Omental fat pad (tissue), 4 donors: Measurements from ENCODE around the gene MT1E. TPM values are rescaled to one million over a fixed set of nuclear protein-coding genes. Genes with fewer than 3 reads are reported as not detected.

Experiments used
- ATAC-seq: fragments of 150-250 bp; one replicate; pipeline ENCODE4 v1.9.1; 2016; ENCODE audit warnings: mild to moderate bottlenecking, moderate library complexity; ENCODE audit not compliant: low FRiP score
- DNase-seq: peaks from one replicate; pipeline ENCODE4 v3.0.0-alpha.2; 2019; ENCODE audit warnings: low spot score
- total RNA-seq, 4 donors: library from RNA; depleted of rRNA; stranded (reverse); fragments of >200 nt; gene quantifications; one replicate each; pipeline ENCODE4 v1.1.0, GENCODE V29; 2016
- TF ChIP-seq, protein P1 (sequence below), 3 donors: fragments of 450-650 bp; IDR thresholded peaks; one replicate each; pipeline ENCODE4 v1.5.1; 2016 to 2017; ENCODE audit warnings: antibody characterized with exemption in 3 of 3, mild to moderate bottlenecking in 3 of 3, moderate library complexity in 2 of 3

Gene MT1E
- total RNA-seq, 4 donors from 2014 or later = 386 to 3,925 (median 1,028) TPM

GRCh38 chr16:56645311-56645710 is 19.7 kb downstream of the MT1E start:
- TF ChIP-seq, protein P1, sequence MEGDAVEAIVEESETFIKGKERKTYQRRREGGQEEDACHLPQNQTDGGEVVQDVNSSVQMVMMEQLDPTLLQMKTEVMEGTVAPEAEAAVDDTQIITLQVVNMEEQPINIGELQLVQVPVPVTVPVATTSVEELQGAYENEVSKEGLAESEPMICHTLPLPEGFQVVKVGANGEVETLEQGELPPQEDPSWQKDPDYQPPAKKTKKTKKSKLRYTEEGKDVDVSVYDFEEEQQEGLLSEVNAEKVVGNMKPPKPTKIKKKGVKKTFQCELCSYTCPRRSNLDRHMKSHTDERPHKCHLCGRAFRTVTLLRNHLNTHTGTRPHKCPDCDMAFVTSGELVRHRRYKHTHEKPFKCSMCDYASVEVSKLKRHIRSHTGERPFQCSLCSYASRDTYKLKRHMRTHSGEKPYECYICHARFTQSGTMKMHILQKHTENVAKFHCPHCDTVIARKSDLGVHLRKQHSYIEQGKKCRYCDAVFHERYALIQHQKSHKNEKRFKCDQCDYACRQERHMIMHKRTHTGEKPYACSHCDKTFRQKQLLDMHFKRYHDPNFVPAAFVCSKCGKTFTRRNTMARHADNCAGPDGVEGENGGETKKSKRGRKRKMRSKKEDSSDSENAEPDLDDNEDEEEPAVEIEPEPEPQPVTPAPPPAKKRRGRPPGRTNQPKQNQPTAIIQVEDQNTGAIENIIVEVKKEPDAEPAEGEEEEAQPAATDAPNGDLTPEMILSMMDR (IDR thresholded peaks at IDR 0.05) = no peak
- DNase-seq = no peak
- no peak for ATAC-seq

- ATAC-seq (no peak), DNase-seq (no peak)
- TF ChIP-seq, protein P1 (IDR thresholded peaks at IDR 0.05) = no peak
Observed at GRCh38 chr16:56645838-56646237, 20.3 kb downstream of the MT1E start.

- TF ChIP-seq, protein P1 (IDR thresholded peaks at IDR 0.05) = no peak
- DNase-seq = no peak
- ATAC-seq = no peak
Observed at GRCh38 chr16:56647641-56648431, 22.3 kb downstream of the MT1E start.

DNA sequence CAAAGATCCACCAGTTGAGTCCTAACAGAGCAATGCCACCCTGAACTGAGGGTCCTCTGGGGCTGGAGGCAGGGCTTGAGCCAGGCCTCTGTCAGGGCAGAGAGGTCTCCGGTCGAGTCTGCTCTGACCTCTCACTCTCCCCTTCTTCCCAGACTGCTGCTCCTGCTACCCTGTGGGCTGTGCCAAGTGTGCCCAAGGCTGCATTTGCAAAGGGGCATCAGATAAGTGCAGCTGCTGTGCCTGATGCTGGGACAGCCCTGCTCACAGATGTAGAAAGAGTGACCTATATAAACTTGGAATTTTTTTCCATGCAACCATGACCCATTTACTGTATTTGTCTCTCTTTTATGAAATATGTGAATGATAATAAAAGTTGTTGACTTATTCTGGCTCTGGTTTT is 23.7 kb downstream of the MT1E start:
- TF ChIP-seq, protein P1 (IDR thresholded peaks at IDR 0.05) = no peak
- DNase-seq (no peak), ATAC-seq (no peak)

GRCh38 chr16:56649820-56650219 is 24.2 kb downstream of the MT1E start:
- no peak for DNase-seq
- ATAC-seq = no peak
- TF ChIP-seq, protein P1 (IDR thresholded peaks at IDR 0.05) = no peak

DNA sequence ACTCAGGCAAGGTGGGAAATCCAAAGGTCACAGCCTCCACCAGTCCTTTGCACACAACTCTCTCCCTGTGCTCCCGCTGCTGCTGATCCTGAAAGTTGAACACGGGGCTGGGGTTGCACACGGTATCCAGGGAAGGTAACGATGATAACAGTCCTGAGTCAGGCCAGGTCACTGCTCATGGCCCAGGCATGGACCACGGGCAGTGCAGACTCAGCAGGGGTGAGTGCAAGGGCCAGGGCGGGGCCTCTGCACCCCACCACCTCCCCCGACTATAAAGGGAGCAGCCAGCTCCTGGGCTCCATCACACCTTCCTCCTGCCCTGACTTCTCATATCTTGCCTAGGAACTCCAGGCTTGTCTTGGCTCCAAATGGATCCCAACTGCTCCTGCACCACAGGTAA is 26.0 kb downstream of the MT1E start, which contains the start of gene MT1B:
TSS of gene MT1B (plus strand) at position 301 of the 400 bp plus-strand sequence. CDS start at position 369, 68 bp downstream.
- TF ChIP-seq, protein P1 (IDR thresholded peaks at IDR 0.05) = no peak
- no peak for ATAC-seq
- DNase-seq = no peak

GRCh38 chr16:56652600-56652999 is 27.0 kb downstream of the MT1E start:
- TF ChIP-seq, protein P1 (IDR thresholded peaks at IDR 0.05) = no peak
- no peak for DNase-seq
- no peak for ATAC-seq
